ENCODE measurements around the gene RBBP8.

DNA sequence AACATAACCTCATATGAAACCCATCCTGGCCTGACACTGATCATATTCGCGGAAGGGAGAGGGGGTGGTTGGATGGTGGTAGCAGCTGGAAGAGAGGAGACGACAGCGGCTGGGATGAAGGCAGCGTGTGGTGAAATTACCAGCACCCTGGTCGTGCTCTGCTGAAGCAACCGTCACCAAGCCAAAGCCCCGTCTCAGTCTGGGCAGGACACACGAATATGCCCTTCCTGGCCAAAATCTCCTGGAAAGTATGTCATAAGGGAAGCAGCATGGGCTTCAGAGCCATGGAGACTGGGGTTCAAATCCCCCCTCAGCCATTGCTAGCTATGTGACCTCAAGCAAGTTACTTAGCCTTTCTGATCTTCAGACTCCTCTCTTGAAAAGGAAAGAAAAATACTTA lies 139.0 kb downstream of the RBBP8 start:
- TF ChIP-seq, protein P1, sequence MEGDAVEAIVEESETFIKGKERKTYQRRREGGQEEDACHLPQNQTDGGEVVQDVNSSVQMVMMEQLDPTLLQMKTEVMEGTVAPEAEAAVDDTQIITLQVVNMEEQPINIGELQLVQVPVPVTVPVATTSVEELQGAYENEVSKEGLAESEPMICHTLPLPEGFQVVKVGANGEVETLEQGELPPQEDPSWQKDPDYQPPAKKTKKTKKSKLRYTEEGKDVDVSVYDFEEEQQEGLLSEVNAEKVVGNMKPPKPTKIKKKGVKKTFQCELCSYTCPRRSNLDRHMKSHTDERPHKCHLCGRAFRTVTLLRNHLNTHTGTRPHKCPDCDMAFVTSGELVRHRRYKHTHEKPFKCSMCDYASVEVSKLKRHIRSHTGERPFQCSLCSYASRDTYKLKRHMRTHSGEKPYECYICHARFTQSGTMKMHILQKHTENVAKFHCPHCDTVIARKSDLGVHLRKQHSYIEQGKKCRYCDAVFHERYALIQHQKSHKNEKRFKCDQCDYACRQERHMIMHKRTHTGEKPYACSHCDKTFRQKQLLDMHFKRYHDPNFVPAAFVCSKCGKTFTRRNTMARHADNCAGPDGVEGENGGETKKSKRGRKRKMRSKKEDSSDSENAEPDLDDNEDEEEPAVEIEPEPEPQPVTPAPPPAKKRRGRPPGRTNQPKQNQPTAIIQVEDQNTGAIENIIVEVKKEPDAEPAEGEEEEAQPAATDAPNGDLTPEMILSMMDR (IDR thresholded peaks at IDR 0.05) = no peak
- no peak for TF ChIP-seq POLR2A (IDR thresholded peaks at IDR 0.05)
